Esophagus muscularis mucosa (tissue), 4 donors: ENCODE measurements around the gene NRG2.

Experiments used
- EP300 ChIP-seq: sonication (generic); formaldehyde crosslinking; IDR thresholded peaks from one replicate; pipeline ENCODE4 v1.6.1; 2017; ENCODE audit warnings: antibody characterized with exemption
- POLR2A ChIP-seq: fragments of 450-650 bp; IDR thresholded peaks from one replicate; pipeline ENCODE4 v1.6.1; 2017; ENCODE audit warnings: antibody characterized with exemption, moderate library complexity, mild to moderate bottlenecking, low read depth
- TF ChIP-seq, protein P1 (sequence below), 3 experiments: fragments of 200-600 bp in 2 of 3; fragments of 450-650 bp in 1 of 3; sonication (generic) in 2 of 3; IDR thresholded peaks; one replicate each; pipeline ENCODE4 v1.5.1; 2017 to 2019; ENCODE audit warnings: antibody characterized with exemption in 3 of 3, mild to moderate bottlenecking in 2 of 3, moderate library complexity in 1 of 3

DNA sequence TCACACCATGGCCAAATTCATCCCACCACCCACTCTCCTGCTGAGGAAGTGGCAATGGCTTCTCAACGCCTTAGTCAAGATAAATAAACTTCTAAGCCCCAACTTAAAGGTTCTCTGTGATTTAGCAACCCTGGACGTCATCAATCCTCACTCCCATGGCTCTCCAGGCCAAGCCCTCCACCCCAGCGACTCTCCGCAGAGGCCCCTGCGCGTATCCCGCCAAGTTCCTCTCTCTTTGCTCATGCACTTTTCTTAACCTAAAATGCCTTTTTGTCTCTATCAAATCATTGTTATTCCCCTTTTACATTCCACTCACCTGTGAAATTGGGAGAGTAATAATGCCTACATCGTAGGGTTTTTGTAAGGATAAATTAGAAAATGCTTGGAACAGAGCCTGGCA, 88.6 kb downstream of the NRG2 start:
- no peak for TF ChIP-seq POLR2A
- TF ChIP-seq, protein P1, sequence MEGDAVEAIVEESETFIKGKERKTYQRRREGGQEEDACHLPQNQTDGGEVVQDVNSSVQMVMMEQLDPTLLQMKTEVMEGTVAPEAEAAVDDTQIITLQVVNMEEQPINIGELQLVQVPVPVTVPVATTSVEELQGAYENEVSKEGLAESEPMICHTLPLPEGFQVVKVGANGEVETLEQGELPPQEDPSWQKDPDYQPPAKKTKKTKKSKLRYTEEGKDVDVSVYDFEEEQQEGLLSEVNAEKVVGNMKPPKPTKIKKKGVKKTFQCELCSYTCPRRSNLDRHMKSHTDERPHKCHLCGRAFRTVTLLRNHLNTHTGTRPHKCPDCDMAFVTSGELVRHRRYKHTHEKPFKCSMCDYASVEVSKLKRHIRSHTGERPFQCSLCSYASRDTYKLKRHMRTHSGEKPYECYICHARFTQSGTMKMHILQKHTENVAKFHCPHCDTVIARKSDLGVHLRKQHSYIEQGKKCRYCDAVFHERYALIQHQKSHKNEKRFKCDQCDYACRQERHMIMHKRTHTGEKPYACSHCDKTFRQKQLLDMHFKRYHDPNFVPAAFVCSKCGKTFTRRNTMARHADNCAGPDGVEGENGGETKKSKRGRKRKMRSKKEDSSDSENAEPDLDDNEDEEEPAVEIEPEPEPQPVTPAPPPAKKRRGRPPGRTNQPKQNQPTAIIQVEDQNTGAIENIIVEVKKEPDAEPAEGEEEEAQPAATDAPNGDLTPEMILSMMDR (IDR thresholded peaks at IDR 0.05): no peak
- no peak for TF ChIP-seq EP300
